AG04450 (cell line): ENCODE measurements around the gene UMAD1. TPM values are rescaled to one million over a fixed set of nuclear protein-coding genes. Genes with fewer than 3 reads are reported as not detected.

ENCODE experiments used
- CTCF ChIA-PET: fragments of 300-600, 350-600 bp; formaldehyde crosslinking; extraction: SDS; loops from one replicate; lab custom pipeline; 2022; ENCODE audit warnings: antibody characterized with exemption, inconsistent platforms; lab: Charles Lee
- POLR2A ChIA-PET: fragments of 350-600 bp; formaldehyde crosslinking; extraction: SDS; loops from one replicate; lab custom pipeline; 2021; ENCODE audit warnings: antibody characterized with exemption, inconsistent platforms; lab: Yijun Ruan, JAX
- DNase-seq: peaks from one replicate; pipeline ENCODE4 v3.0.0-alpha.2; 2011; ENCODE audit warnings: low read depth, low spot score
- H3K27ac ChIP-seq: one replicate; pipeline ENCODE4 v1.5.1; 2012; ENCODE audit warnings: low read depth, low read length, control low read depth
- H3K27me3 ChIP-seq: one replicate; pipeline ENCODE4 v1.6.0; 2012; ENCODE audit warnings: low read length; ENCODE audit not compliant: control insufficient read depth, insufficient read depth
- H3K4me3 ChIP-seq: 2 replicates; pipeline ENCODE4 v1.5.1; 2011; ENCODE audit warnings: mild to moderate bottlenecking, low read depth, low read length, control low read depth
- H3K9me3 ChIP-seq: 2 replicates; pipeline ENCODE4 v1.5.1; 2012; ENCODE audit warnings: low read length; ENCODE audit not compliant: control insufficient read depth, insufficient read depth
- CTCF ChIP-seq: IDR thresholded peaks from 2 replicates; pipeline ENCODE4 v1.5.1; 2011; ENCODE audit warnings: low read depth, low read length, control low read depth, inconsistent platforms
- polyA plus RNA-seq: library from polyadenylated mRNA; depleted of rRNA; stranded (reverse); fragments of >200 nt; gene quantifications from 2 replicates; pipeline ENCODE4 v1.2.3, GENCODE V29; 2011

UMAD1 gene
- polyA plus RNA-seq, 1 experiment = 22.8 TPM

GRCh38 chr7:7687800-7688199 lies 47.2 kb downstream of the UMAD1 start:
- H3K27me3 ChIP-seq = no peaks in the 10 kb centered on the region
- CTCF ChIA-PET = interaction anchor here (1.4 to 1.8 kb wide), 3 partner anchors 9 to 74 kb away, joined by 3 to 4 read pairs (median 4); no protein-coding TSS in a partner anchor
- no peak for DNase-seq
- H3K4me3 ChIP-seq = no peak overlapping the region
- no peaks in the 10 kb centered on the region for H3K9me3 ChIP-seq
- no peak overlapping the region for H3K27ac ChIP-seq
- TF ChIP-seq CTCF = no peak
- POLR2A ChIA-PET = no interaction called here

- no peak overlapping the region for H3K27ac ChIP-seq
- no peaks in the 10 kb centered on the region for H3K9me3 ChIP-seq
- H3K27me3 ChIP-seq = no peaks in the 10 kb centered on the region
- TF ChIP-seq CTCF = no peak
- DNase-seq = no peak
- CTCF ChIA-PET = interaction anchor here (1.4 to 1.8 kb wide), 3 partner anchors 10 to 74 kb away, joined by 3 to 4 read pairs (median 4); no protein-coding TSS in a partner anchor
- H3K4me3 ChIP-seq = no peak overlapping the region
- POLR2A ChIA-PET = no interaction called here
These were observed 47.8 kb downstream of the UMAD1 start for GRCh38 chr7:7688310-7688709.

GRCh38 chr7:7688956-7689355 lies 48.4 kb downstream of the UMAD1 start:
- Histone ChIP-seq H3K4me3 (no peak overlapping the region), H3K27ac (no peak overlapping the region), H3K27me3 (no peaks in the 10 kb centered on the region), H3K9me3 (no peaks in the 10 kb centered on the region)
- POLR2A ChIA-PET = no interaction called here
- TF ChIP-seq CTCF = no peak
- CTCF ChIA-PET = interaction anchor here (1.6 to 5.4 kb wide), 2 partner anchors 7 to 73 kb away, joined by 4 to 63 read pairs; no protein-coding TSS in a partner anchor
- DNase-seq = no peak

- Histone ChIP-seq H3K27me3 (no peaks in the 10 kb centered on the region), H3K27ac (no peak overlapping the region), H3K9me3 (no peaks in the 10 kb centered on the region), H3K4me3 (no peak overlapping the region)
- peak; percentile 66 for DNase-seq
- ChIA-PET POLR2A (no interaction called here), CTCF (interaction anchor here (1.0 to 5.4 kb wide), 2 partner anchors 8 to 12 kb away, joined by 3 to 63 read pairs; no protein-coding TSS in a partner anchor)
- TF ChIP-seq CTCF = no peak
These were observed 53.3 kb downstream of the UMAD1 start for GRCh38 chr7:7693881-7694280.

GRCh38 chr7:7694542-7694941 lies 54.0 kb downstream of the UMAD1 start:
- CTCF ChIA-PET = interaction anchor here (0.9 to 5.4 kb wide), 2 partner anchors 13 to 68 kb away, joined by 3 to 63 read pairs; no protein-coding TSS in a partner anchor
- POLR2A ChIA-PET = no interaction called here
- Histone ChIP-seq H3K27ac (no peak overlapping the region), H3K9me3 (no peaks in the 10 kb centered on the region), H3K27me3 (no peaks in the 10 kb centered on the region), H3K4me3 (no peak overlapping the region)
- no peak for DNase-seq
- no peak for TF ChIP-seq CTCF
